GM21619 (cell line): Measurements from ENCODE around the gene WBP2.

ENCODE experiments used
- ATAC-seq: cut with Tn5 transposase; IDR thresholded peaks from one replicate; pipeline ENCODE4 v1.9.1; 2021; ENCODE audit not compliant: unreplicated experiment

The WBP2 gene

GRCh38 chr17:75846692-75847613, 8.2 kb downstream of the WBP2 start:
- no peak for ATAC-seq

- ATAC-seq = no peak
Measured at GRCh38 chr17:75845933-75846691, 9.0 kb downstream of the WBP2 start.

GRCh38 chr17:75845058-75845711, 9.9 kb downstream of the WBP2 start:
- peak; percentile 60 for ATAC-seq

- ATAC-seq = no peak
Measured at GRCh38 chr17:75844530-75845057, 10.5 kb downstream of the WBP2 start.

- ATAC-seq = peak; percentile 18
Measured at GRCh38 chr17:75843577-75844529, 11.3 kb downstream of the WBP2 start, which contains the start of gene UNC13D. Gene UNC13D, minus strand, starts transcription at chr17:75844404. Its CDS starts 67 bp downstream, at chr17:75844337.

- no peak for ATAC-seq
Measured at GRCh38 chr17:75842963-75843576, 12.1 kb downstream of the WBP2 start.

- ATAC-seq = no peak
Measured at GRCh38 chr17:75842411-75842810, 12.7 kb downstream of the WBP2 start.

GRCh38 chr17:75840799-75841164, 14.4 kb downstream of the WBP2 start:
- no peak for ATAC-seq

GRCh38 chr17:75839942-75840798, 15.0 kb downstream of the WBP2 start:
- ATAC-seq = no peak

- ATAC-seq = no peak
Measured at GRCh38 chr17:75838410-75838809, 16.7 kb downstream of the WBP2 start.

GRCh38 chr17:75837899-75838298, 17.2 kb downstream of the WBP2 start:
- no peak for ATAC-seq

- no peak for ATAC-seq
Measured at GRCh38 chr17:75836605-75837004, 18.5 kb downstream of the WBP2 start.

GRCh38 chr17:75835654-75835987, 19.5 kb downstream of the WBP2 start:
- no peak for ATAC-seq

- ATAC-seq = no peak
Measured at GRCh38 chr17:75834928-75835653, 20.0 kb downstream of the WBP2 start.

GRCh38 chr17:75834279-75834920, 20.7 kb downstream of the WBP2 start:
- no peak for ATAC-seq

- no peak for ATAC-seq
Measured at GRCh38 chr17:75832652-75833400, 22.3 kb downstream of the WBP2 start.

- no peak for ATAC-seq
Measured at GRCh38 chr17:75832164-75832651, 22.9 kb downstream of the WBP2 start.
